Chondrocyte (in vitro differentiated cells): ENCODE data around the gene SLC24A4. TPM values are rescaled to one million over a fixed set of nuclear protein-coding genes. Genes with fewer than 3 reads are reported as not detected.

Experiments
- DNase-seq: peaks from one replicate; pipeline ENCODE4 v3.0.0; 2021; ENCODE audit warnings: mixed read lengths, low spot score
- H3K27ac Mint-ChIP-seq: one replicate; pipeline ENCODE4 v1.8.0; 2021; ENCODE audit warnings: mild to moderate bottlenecking, moderate library complexity, mixed read lengths; ENCODE audit not compliant: unreplicated experiment
- H3K27me3 Mint-ChIP-seq: 2 replicates; pipeline ENCODE4 v1.8.0; 2021; ENCODE audit warnings: low read depth, mixed read lengths
- H3K36me3 Mint-ChIP-seq: 2 replicates; pipeline ENCODE4 v1.8.0; 2021; ENCODE audit warnings: low read depth, mixed read lengths
- H3K4me1 Mint-ChIP-seq: 2 replicates; pipeline ENCODE4 v1.8.0; 2021; ENCODE audit warnings: low read depth, mild to moderate bottlenecking, mixed read lengths
- H3K4me3 Mint-ChIP-seq: one replicate; pipeline ENCODE4 v1.8.0; 2021; ENCODE audit warnings: mild to moderate bottlenecking, moderate library complexity, mixed read lengths; ENCODE audit not compliant: unreplicated experiment
- H3K9me3 Mint-ChIP-seq: 2 replicates; pipeline ENCODE4 v1.8.0; 2021; ENCODE audit warnings: low read depth, mixed read lengths
- CTCF ChIP-seq: fragments of 200-600 bp; sonication (generic); IDR thresholded peaks from 2 replicates; pipeline ENCODE4 v1.5.0; 2021; ENCODE audit warnings: antibody characterized with exemption, mild to moderate bottlenecking, moderate library complexity
- long read RNA-seq: library from polyadenylated mRNA; stranded (forward); transcript quantifications from one replicate; pipeline ENCODE4 v2.0.0, GENCODE V29; 2021
- total RNA-seq: library from RNA; stranded (reverse); gene quantifications from 3 replicates; pipeline ENCODE4 v1.2.1, GENCODE V29; 2021

Gene SLC24A4
- 0.29 to 0.77 TPM (median 0.37 TPM) in 3 replicates for total RNA-seq
- long read RNA-seq, result 0 reads

- Mint-ChIP-seq H3K27me3 (peaks cover 76% of the 10 kb centered on the region), H3K9me3 (no peaks in the 10 kb centered on the region), H3K27ac (no peak within 1 kb of the TSS)
These were observed at the start of gene SLC24A4 for GRCh38 chr14:92323011-92323915. Gene SLC24A4, plus strand, starts transcription at chr14:92323165. Its CDS starts 666 bp downstream, at chr14:92323831.

GRCh38 chr14:92273166-92273565 is 49.8 kb upstream of the SLC24A4 start:
- no peak for TF ChIP-seq CTCF
- no peak overlapping the region for H3K4me3 Mint-ChIP-seq
- no peak for DNase-seq
- H3K4me1 Mint-ChIP-seq, result no peaks in the 10 kb centered on the region
- H3K27ac Mint-ChIP-seq, result no peak overlapping the region
- H3K36me3 Mint-ChIP-seq, result no peaks in the 10 kb centered on the region
- peaks cover 48% of the 10 kb centered on the region for H3K27me3 Mint-ChIP-seq
- H3K9me3 Mint-ChIP-seq, result peaks cover 7% of the 10 kb centered on the region

More at GRCh38 chr14:92323011-92323915, at the start of gene SLC24A4:
- DNase-seq, result no peak
- Mint-ChIP-seq H3K4me3 (peak within 1 kb of the TSS; percentile 71), H3K36me3 (no peaks in the 10 kb centered on the region), H3K4me1 (peaks cover 13% of the 10 kb centered on the region)
- no peak for TF ChIP-seq CTCF

- H3K27me3 Mint-ChIP-seq, result peaks cover 46% of the 10 kb centered on the region
- no peaks in the 10 kb centered on the region for H3K4me1 Mint-ChIP-seq
- peaks cover 7% of the 10 kb centered on the region for H3K9me3 Mint-ChIP-seq
- no peak for DNase-seq
- H3K4me3 Mint-ChIP-seq, result no peak overlapping the region
- no peak for TF ChIP-seq CTCF
- H3K36me3 Mint-ChIP-seq, result no peaks in the 10 kb centered on the region
- no peak overlapping the region for H3K27ac Mint-ChIP-seq
These were observed 48.9 kb upstream of the SLC24A4 start for GRCh38 chr14:92274055-92274454.

- Mint-ChIP-seq H3K4me3 (no peak overlapping the region), H3K27me3 (peaks cover 29% of the 10 kb centered on the region), H3K4me1 (no peaks in the 10 kb centered on the region), H3K9me3 (no peaks in the 10 kb centered on the region), H3K27ac (no peak overlapping the region), H3K36me3 (no peaks in the 10 kb centered on the region)
- TF ChIP-seq CTCF, result no peak
- DNase-seq, result no peak
These were observed 46.9 kb upstream of the SLC24A4 start for GRCh38 chr14:92276074-92276473.

- DNase-seq, result no peak
- Mint-ChIP-seq H3K4me3 (no peak overlapping the region), H3K36me3 (no peaks in the 10 kb centered on the region), H3K9me3 (peaks cover 5% of the 10 kb centered on the region), H3K27me3 (peaks cover 21% of the 10 kb centered on the region), H3K4me1 (no peaks in the 10 kb centered on the region), H3K27ac (no peak overlapping the region)
- TF ChIP-seq CTCF, result no peak
These were observed 45.9 kb upstream of the SLC24A4 start for GRCh38 chr14:92277031-92277430.
